MCF 10A (cell line): ENCODE data around the gene EXOC4. TPM values are rescaled to one million over a fixed set of nuclear protein-coding genes. Genes with fewer than 3 reads are reported as not detected.
A peak's percentile ranks its signal among the peaks of the same experiment; 100 is the strongest.

Experiments used
- BruUV-seq: library from RNA; stranded (reverse); fragments of 400-500 nt; replicated peaks from 2 replicates; lab custom pipeline; 2021; lab: Mats Ljungman, UMichigan
- CTCF ChIA-PET: fragments of 300-600 bp; sonication (Branson Sonifier 250); formaldehyde crosslinking; extraction: SDS; loops from one replicate; lab custom pipeline; 2021; ENCODE audit warnings: antibody characterized with exemption, inconsistent platforms; lab: Yijun Ruan, JAX
- POLR2A ChIA-PET: fragments of 300-600, 350-650 bp; sonication (Branson Sonifier 250); formaldehyde crosslinking; extraction: SDS; loops from one replicate; lab custom pipeline; 2020; ENCODE audit warnings: antibody characterized with exemption, inconsistent platforms; lab: Yijun Ruan, JAX
- DNase-seq: peaks from one replicate; pipeline ENCODE4 v3.0.0-alpha.2; 2018; ENCODE audit not compliant: unreplicated experiment
- H3K27ac Mint-ChIP-seq: one replicate; pipeline ENCODE4 v1.8.0; 2022; ENCODE audit warnings: mild to moderate bottlenecking, low read depth, mixed read lengths; ENCODE audit not compliant: unreplicated experiment
- H3K27me3 Mint-ChIP-seq: one replicate; pipeline ENCODE4 v1.8.0; 2022; ENCODE audit warnings: mixed read lengths; ENCODE audit not compliant: insufficient read depth, unreplicated experiment
- H3K36me3 Mint-ChIP-seq: one replicate; pipeline ENCODE4 v1.8.0; 2022; ENCODE audit warnings: mild to moderate bottlenecking, moderate library complexity, mixed read lengths; ENCODE audit not compliant: insufficient read depth, unreplicated experiment
- H3K4me1 Mint-ChIP-seq: one replicate; pipeline ENCODE4 v1.8.0; 2022; ENCODE audit warnings: mixed read lengths; ENCODE audit not compliant: insufficient read depth, unreplicated experiment
- H3K4me3 Mint-ChIP-seq: one replicate; pipeline ENCODE4 v1.8.0; 2022; ENCODE audit warnings: mild to moderate bottlenecking, moderate library complexity, mixed read lengths; ENCODE audit not compliant: unreplicated experiment
- H3K9me3 Mint-ChIP-seq: one replicate; pipeline ENCODE4 v1.8.0; 2022; ENCODE audit warnings: mixed read lengths; ENCODE audit not compliant: unreplicated experiment
- intact Hi-C: fragments of 100-400 bp; cut with micrococcal nuclease; formaldehyde crosslinking; loops from 2 replicates; pipeline ENCODE4 v1.14.1; 2022
- total RNA-seq: library from RNA; stranded (reverse); gene quantifications from 2 replicates; pipeline ENCODE4 v1.2.3, GENCODE V29; 2022
- TF ChIP-seq, protein P1 (sequence below): fragments of 200-600 bp; IDR thresholded peaks from one replicate; pipeline ENCODE4 v1.8.0; 2022; ENCODE audit warnings: antibody characterized with exemption, mild to moderate bottlenecking; ENCODE audit not compliant: unreplicated experiment

Gene EXOC4
- total RNA-seq, 1 experiment from 2014 or later = 105 TPM

DNA sequence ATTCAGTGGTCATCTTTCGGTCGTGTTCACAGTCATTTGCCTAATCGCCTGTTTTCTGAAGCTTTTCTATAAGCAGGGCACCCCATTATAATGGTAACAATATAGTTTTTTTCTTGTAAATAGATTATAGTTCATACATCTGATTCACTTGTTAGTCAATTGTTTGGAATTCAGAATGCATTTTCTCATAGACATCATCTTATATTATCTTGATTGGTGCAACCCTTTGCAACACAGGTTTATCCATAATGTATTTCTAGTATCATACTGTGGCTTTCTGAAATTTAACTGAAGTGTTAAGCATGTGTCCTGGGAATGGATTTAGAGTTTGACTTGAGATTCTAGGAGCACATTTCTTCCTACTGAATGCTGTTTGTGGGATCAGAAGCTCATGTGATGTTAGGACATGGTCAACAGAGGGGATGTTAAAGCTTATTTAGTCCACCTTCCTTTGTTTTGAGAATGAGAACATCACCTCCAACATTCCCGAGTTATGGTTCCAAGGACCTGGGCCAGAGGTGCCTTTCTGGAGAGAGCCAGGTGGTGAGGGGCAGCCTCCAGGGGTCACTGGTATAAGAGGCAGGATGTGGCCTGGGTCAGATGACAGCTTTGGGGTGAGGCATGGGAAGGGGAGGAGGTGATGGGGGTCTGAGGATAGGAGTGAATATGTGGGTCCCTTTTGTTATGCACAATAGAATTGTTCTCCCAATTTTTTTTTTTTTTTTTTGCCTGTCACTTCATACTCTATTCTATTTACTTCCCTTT lies 415.6 kb downstream of the EXOC4 start:
- H3K9me3 Mint-ChIP-seq = peaks cover 15% of the 10 kb centered on the region
- BruUV-seq = no TSS peak
- H3K4me3 Mint-ChIP-seq = no peak overlapping the region
- ChIA-PET CTCF (interaction anchor here (0.6 to 0.7 kb wide), 2 partner anchors 9 to 651 kb away, joined by 3 to 4 read pairs; no protein-coding TSS in a partner anchor), POLR2A (no interaction called here)
- H3K4me1 Mint-ChIP-seq = no peaks in the 10 kb centered on the region
- no peaks in the 10 kb centered on the region for H3K36me3 Mint-ChIP-seq
- intact Hi-C loops = no loop called here
- H3K27me3 Mint-ChIP-seq = no peaks in the 10 kb centered on the region
- TF ChIP-seq, protein P1, sequence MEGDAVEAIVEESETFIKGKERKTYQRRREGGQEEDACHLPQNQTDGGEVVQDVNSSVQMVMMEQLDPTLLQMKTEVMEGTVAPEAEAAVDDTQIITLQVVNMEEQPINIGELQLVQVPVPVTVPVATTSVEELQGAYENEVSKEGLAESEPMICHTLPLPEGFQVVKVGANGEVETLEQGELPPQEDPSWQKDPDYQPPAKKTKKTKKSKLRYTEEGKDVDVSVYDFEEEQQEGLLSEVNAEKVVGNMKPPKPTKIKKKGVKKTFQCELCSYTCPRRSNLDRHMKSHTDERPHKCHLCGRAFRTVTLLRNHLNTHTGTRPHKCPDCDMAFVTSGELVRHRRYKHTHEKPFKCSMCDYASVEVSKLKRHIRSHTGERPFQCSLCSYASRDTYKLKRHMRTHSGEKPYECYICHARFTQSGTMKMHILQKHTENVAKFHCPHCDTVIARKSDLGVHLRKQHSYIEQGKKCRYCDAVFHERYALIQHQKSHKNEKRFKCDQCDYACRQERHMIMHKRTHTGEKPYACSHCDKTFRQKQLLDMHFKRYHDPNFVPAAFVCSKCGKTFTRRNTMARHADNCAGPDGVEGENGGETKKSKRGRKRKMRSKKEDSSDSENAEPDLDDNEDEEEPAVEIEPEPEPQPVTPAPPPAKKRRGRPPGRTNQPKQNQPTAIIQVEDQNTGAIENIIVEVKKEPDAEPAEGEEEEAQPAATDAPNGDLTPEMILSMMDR = no peak
- DNase-seq = no peak
- no peak overlapping the region for H3K27ac Mint-ChIP-seq

DNA sequence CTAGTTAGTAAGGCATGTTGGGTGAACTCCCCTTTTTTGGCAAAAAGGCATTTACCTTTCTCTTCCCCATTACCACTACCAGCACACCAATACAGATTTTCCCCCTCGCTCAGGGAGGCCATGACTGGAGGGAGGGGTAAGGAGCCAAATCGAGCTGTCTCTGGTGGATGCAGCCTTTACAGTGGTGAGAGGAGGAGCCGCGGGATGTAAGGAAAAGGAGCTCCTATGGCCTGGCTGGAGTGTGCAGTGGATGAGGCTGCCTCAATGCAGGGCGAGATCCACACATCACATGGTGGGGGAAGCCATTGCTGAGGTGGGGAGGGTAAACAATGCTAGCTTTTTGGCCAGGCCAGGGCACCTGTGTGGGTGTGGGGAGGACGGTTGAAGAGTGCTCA lies 416.2 kb downstream of the EXOC4 start:
- Mint-ChIP-seq H3K27ac (no peak overlapping the region), H3K36me3 (no peaks in the 10 kb centered on the region), H3K9me3 (peaks cover 15% of the 10 kb centered on the region), H3K4me3 (no peak overlapping the region), H3K4me1 (no peaks in the 10 kb centered on the region), H3K27me3 (no peaks in the 10 kb centered on the region)
- DNase-seq = no peak
- no TSS peak for BruUV-seq
- CTCF ChIA-PET = no interaction called here
- intact Hi-C loops = no loop called here
- POLR2A ChIA-PET = no interaction called here
- TF ChIP-seq, protein P1 = no peak

DNA sequence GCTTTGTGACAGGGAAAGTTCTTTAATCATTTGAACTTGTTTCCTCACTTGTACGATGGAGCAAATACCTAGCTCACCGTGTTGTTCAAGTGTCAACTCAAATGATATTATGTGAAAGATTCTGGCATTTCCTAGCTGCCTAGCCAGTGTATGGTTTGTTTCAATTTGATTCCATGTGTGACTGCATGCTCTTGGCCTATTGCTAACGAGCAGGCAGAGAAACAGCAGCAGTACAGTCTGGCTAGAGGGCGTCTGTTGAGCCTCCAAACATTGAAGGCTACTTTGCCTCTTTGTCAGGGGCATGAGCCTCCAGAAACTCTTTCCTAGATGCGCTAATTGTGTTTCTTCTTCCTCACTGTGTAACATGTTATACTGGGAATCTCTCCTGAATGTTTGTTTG lies 417.4 kb downstream of the EXOC4 start:
- CTCF ChIA-PET = no interaction called here
- no TSS peak for BruUV-seq
- Mint-ChIP-seq H3K4me1 (no peaks in the 10 kb centered on the region), H3K36me3 (no peaks in the 10 kb centered on the region), H3K27ac (no peak overlapping the region), H3K9me3 (peaks cover 15% of the 10 kb centered on the region), H3K4me3 (no peak overlapping the region), H3K27me3 (no peaks in the 10 kb centered on the region)
- POLR2A ChIA-PET = no interaction called here
- DNase-seq = no peak
- intact Hi-C loops = no loop called here
- TF ChIP-seq, protein P1 = no peak

DNA sequence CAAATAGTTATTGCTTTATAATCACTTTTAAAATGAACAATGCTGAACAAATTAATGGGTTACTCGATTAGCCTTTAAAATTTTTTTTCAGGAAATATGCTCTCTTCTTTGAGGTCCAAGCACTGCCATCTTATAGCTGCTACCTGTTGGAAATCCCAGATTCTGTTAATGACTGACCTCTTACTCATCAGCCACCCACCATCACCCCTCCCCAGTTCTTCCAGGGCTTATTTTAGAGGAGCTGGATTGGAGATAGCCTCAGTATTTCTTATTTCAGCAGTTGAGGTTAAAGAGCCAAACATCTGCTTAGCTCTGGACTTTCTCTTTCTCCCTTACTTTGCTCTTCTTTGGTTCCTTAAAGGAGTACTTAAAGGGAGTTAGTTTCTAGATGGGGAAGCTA lies 420.0 kb downstream of the EXOC4 start:
- CTCF ChIA-PET = interaction anchor here (2.0 kb wide), 1 partner anchor 70 kb away, joined by 6 read pairs; no protein-coding TSS in a partner anchor
- POLR2A ChIA-PET = interaction anchor here (0.6 to 0.7 kb wide), 2 partner anchors 9 to 10 kb away, joined by 3 read pairs; no protein-coding TSS in a partner anchor
- Mint-ChIP-seq H3K4me1 (peaks cover 7% of the 10 kb centered on the region), H3K27me3 (no peaks in the 10 kb centered on the region), H3K9me3 (peaks cover 15% of the 10 kb centered on the region), H3K36me3 (no peaks in the 10 kb centered on the region), H3K27ac (peak overlapping the region; percentile 5), H3K4me3 (no peak overlapping the region)
- no peak for DNase-seq
- BruUV-seq = no TSS peak
- intact Hi-C loops = no loop called here
- TF ChIP-seq, protein P1 = no peak
